T47D (cell line): ENCODE measurements around the gene CRACR2A.

Experiments used
- DNase-seq, 2 experiments: peaks; one replicate each; pipeline versions ENCODE4 v3.0.0 to v3.0.0-alpha.2; 2011 to 2012; ENCODE audit warnings: low read depth in 1 of 2, low spot score in 1 of 2
- JUND ChIP-seq: IDR thresholded peaks from 2 replicates; pipeline ENCODE4 v1.6.1; 2012; ENCODE audit warnings: low read depth
- in situ Hi-C: cut with HindIII; loops from 2 replicates; pipeline ENCODE4 v1.10.0; 2016; ENCODE audit warnings: low sequenced_read_pairs, low pct_unique_long_range_greater_than_20kb

The CRACR2A gene

DNA sequence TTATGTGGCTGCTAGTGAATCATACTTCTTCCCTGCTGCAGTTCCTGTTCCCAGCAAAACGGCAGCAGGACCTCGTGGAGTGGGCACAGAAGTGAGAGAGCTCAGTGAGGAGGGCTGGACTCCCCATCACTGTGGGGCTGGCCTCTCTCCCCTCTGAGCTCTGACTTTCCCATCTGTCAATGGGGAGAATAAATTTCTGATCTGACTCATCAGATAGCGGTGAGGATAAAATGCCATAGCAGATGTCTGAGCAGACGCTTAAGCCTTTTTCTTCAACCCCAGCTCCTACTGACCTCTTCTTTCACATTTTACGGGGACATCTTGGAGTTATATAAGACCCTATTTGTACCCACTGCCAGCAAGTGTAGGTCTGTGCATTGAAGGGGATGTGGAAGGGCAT lies 116.6 kb downstream of the CRACR2A start:
- DNase-seq: no peak
- in situ Hi-C loops: no loop called here
- no peak for TF ChIP-seq JUND

DNA sequence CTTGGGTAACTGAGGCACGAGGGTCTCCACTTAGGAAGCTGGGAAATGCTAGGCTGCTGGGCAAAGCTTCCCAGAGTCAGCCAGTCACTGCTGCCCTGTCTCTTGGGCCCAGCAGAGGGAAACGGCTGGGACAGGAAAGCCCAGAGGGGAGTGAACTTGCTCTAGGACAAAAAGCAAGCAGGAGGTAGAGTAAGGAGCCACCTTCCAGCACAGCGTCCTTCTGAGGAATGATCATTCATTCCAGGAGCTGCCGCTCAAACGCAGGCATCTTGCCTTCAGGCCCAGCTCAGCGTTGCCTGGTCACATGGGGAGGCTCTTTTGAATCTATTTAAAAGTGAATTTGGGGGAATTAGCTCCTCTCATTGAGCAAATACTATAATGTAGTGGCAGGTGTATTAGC lies 118.6 kb downstream of the CRACR2A start:
- no peak for DNase-seq
- TF ChIP-seq JUND: no peak
- in situ Hi-C loops: no loop called here

DNA sequence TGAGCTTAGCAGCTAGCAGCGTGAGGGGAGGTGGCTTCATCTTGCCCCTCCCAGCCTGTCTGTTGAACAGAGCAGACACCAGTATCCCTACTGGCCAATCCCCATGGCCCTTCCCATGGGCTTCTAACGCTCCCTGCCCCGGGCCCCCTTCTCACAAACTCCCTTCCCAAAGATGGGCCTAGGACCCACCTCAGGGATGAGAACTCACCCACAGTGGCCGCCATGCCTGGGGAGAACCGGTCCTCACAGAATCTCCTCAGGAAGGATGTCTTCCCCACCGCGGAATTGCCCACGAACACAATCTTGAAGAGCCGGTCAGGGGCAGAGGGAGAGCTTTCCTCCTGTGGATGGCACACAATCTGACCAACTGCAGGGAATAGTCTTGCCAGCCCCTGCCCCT lies 119.5 kb downstream of the CRACR2A start:
- in situ Hi-C loops: no loop called here
- no peak for DNase-seq
- no peak for TF ChIP-seq JUND

DNA sequence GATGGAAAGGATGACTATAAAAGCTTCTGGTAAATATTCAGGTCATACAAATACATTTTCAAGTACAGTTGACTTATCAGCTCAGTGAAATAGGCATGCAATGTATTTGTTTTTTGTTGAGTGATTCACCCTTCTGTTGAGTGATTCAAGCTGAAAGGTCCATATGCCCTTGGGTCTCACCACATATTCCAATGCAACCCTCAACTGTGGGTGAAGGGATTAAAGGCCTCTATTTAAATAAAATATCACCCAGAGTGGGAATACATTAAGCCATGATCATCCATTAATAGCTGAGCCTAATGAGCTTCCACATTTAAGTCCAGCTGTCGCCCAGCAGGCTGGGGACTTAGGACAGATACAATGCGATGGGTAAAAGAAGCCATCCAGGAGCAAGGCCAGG lies 120.2 kb downstream of the CRACR2A start:
- TF ChIP-seq JUND: no peak
- no peak for DNase-seq
- in situ Hi-C loops: no loop called here

DNA sequence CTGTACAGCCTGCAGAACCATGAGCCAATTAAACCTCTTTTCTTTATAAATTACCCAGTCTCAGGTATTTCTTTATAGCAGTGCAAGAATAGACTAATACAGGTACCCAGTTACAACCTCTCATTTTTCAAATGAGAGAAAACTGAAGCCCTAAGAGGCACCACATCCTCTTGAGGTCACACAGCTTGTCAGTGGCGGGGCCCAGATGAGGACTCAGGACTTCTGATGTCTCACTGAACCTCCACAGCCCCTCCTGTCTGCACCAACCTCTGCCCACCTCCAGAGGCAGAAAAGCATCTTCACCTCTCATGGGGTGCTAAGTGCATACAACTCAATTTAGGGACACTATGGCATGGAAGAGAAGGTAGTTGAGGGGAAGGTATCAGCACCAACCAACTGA lies 120.7 kb downstream of the CRACR2A start:
- in situ Hi-C loops: no loop called here
- TF ChIP-seq JUND: no peak
- DNase-seq: no peak

DNA sequence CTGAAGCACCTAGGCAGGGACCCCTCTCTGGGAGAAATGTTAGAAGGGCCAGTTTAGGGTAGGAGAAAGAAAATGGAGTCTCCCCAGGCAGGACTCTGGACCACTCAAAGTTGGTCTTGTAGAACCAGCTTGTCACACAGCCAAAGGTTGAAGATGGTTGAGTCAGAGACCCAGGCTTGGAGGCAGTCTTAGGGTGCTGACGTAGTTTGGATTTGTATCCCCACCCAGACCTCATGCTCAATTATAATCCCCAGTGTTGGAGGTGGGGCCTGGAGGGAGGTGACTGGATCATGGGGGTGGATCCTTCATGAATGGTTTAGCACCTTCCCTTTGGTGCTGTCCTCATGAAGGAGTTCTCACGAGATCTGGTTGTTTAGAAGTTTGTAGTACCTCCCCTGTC lies 121.2 kb downstream of the CRACR2A start:
- DNase-seq: no peak
- TF ChIP-seq JUND: no peak
- in situ Hi-C loops: no loop called here

DNA sequence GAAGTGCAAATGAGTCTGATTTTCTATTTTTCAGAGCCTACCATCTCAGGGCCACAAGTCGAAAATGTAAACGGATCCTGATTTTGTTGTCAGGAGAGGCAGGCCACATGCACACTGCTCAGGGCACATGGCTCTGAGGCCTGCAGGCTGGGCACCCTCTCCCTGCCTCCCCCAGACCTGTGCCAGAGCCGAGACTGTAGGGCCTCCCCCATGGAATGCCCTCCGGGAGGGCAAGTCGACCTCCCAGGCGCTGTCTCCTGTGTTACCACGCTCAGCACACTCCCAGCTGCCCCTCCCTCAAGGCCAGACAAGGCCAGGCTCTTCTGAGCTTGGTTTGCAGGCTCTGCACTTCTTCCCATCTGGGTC lies 121.7 kb downstream of the CRACR2A start:
- TF ChIP-seq JUND: no peak
- in situ Hi-C loops: no loop called here

DNA sequence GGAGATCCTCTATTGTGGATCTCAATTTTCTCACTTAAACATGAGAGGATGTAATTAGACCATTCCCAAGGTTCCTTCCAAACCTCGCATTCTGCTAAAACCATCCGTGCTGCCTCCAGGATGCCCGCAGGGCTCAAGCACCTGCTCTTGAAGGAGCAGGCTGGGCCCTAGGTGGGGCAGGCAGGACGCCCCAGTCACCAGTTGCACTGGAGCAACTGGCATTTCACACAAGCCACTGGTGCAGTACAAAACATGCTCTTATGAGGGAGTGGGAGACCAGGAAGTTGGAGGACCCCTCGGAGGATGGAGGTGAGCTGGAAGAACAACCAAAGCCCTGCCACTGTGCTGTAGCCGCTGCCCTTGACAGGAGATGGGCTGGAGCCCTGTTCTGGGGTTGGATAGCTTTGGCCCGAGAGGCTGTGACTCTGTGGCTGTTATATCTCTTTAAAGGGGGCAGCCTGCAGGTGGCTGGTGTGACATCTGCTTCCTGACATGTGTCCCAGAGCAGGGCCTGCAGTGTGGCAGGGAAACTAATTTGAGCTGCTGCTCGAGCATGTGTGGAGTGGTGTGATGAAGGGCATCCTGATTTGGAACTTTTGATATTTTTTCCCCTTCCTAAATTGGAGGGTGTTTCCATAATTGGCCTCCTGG lies 122.2 kb downstream of the CRACR2A start:
- DNase-seq: no peak
- in situ Hi-C loops: no loop called here
- no peak for TF ChIP-seq JUND

More for the DNA sequence above, 121.7 kb downstream of the CRACR2A start:
- DNase-seq: no peak

DNA sequence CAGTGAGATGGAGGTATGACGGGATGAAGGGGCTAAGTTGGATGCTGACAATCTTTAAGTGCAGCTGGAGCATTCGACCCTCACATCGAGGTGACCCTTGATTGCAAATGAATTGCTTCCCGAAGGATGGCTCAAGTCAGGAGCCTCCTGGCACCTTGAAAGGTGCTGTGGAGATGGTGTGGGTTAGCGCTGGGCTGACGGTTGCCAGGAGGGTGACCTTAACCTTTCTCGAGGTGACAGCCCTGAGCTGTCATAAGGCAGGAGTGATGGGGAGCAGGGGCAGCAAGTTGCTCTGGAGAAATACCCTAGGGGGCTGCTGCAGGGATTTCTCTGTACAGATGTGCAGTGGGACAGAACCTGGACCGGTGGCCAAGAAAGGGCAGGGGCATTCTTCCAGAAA lies 122.8 kb downstream of the CRACR2A start:
- in situ Hi-C loops: no loop called here
- DNase-seq: no peak
- no peak for TF ChIP-seq JUND

DNA sequence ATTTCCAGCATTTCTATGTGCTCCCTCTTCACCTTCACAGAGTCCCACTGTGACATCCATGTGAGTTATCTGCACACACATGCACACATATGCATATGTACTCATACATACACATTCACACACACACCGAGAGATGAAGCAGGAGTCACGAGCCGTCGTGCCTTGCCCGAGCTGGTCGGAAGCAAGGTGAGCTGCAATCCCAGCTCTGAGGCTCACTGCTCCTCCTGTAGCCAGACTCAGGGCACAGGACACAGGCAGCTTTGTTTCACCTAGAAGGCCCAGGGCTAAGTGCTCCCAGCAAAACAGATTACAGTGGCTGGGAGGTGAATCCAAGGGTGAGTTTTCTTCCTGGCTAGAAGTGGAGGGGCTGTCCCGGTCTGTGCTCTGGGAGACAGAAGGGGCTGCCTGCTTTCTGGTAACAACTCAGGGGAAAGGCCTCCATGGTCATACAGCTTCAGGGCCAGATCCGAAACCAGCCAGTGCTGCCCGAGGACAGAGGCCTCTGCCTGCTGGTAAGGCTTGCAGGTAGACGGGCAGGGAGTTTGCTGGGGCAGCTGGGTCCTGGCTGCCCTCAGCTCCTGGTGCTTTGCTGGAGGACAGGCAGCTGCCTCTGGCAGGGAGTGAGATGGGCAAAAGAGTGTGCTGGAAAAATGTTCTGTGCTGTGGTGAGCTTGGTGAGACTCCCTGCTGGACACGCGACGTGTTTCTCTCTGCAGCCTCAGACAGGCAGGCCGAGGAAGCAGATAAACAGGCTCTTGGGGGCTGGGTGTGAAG lies 123.7 kb downstream of the CRACR2A start:
- no peak for TF ChIP-seq JUND
- DNase-seq: no peak
- in situ Hi-C loops: no loop called here

DNA sequence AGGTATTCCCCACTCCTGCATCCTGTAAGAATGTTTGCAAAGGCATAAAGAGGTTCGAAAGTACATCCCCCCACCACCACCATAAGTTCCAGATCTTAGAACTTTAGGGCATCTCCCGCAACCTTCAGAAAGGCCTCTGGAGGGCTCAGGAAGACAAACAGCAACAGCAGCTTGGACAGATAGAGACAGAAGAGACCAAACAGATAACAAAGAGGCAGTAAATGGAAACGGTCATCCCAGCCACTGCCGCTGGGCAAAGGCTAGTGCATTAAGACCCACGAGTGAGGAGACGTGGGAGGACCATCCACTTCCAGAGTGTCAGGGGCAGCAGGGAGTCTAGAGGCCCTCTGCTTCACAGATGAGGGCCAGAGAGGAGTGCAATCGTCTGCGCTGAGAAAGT lies 124.3 kb downstream of the CRACR2A start:
- no peak for DNase-seq
- TF ChIP-seq JUND: no peak
- in situ Hi-C loops: no loop called here

DNA sequence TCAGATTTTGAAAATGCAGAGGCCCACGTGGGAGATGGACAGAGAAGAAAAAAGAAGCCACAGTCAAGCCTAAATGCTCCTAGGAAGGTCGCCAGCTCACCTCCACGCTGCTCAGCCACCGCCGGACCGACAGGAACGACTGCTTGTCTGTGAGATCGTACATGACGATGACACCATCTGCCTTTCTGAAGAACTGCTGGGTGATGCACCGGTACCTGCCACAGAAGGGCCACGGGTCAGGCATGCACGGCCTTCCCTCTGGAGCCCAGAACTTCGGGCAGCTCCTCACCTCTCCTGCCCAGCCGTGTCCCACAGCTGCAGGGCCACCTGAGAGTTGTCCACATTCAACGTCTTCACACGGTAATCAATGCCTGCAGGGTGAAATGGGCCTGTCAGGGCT lies 125.6 kb downstream of the CRACR2A start:
- DNase-seq: no peak
- no peak for TF ChIP-seq JUND
- in situ Hi-C loops: no loop called here

DNA sequence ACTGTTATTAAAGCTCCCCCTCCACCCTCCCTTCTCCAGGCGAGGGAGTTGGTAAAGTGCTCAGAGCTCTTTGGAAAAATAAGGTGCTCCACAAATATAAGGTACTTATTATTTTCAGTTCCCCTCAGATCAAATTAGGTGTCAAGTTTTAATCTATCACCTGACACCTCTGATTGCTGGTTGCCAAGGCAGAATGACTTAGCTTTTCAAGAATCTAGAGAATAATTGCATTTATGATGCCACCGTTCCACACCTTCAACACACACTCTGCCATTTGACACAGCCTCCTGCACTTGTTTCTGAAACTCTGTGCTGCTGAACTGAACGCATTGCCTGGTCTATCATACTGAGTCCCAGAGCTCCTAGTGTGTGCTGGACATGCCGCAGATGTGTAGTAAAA lies 128.6 kb downstream of the CRACR2A start:
- DNase-seq: no peak
- in situ Hi-C loops: no loop called here
- TF ChIP-seq JUND: no peak
